SK-N-SH treated with all-trans-retinoic acid at 6 μM for 48 hours (cell line): ENCODE results near the gene USB1.
"Not testable (repeated sequence)": the region's sequence is repeated elsewhere in the genome, so short reads cannot be mapped to it uniquely, and the experiment has no call there.

Experiments used
- ATAC-seq: fragments of 200-7000 bp; cut with Tn5 transposase; 3 replicates; pipeline ENCODE4 v1.9.1; 2020; ENCODE audit warnings: mild to moderate bottlenecking, moderate library complexity
- ARNTL ChIP-seq: fragments of 450-650 bp; formaldehyde crosslinking; IDR thresholded peaks from 2 replicates; pipeline ENCODE4 v1.5.0; 2020; ENCODE audit warnings: low read depth, mild to moderate bottlenecking, moderate library complexity, borderline replicate concordance
- BACH2 ChIP-seq: fragments of 250-450 bp; sonication (Bioruptor Pico); IDR thresholded peaks from 2 replicates; pipeline ENCODE4 v1.9.0; 2021; ENCODE audit warnings: mild to moderate bottlenecking, borderline replicate concordance
- ESRRG ChIP-seq: fragments of 250-450 bp; sonication (Bioruptor Pico); IDR thresholded peaks from 2 replicates; pipeline ENCODE4 v1.6.1; 2021; ENCODE audit warnings: mild to moderate bottlenecking
- GLIS3 ChIP-seq: fragments of 250-450 bp; sonication (Bioruptor Pico); IDR thresholded peaks from 2 replicates; pipeline ENCODE4 v1.5.0; 2020; ENCODE audit warnings: mild to moderate bottlenecking, moderate library complexity
- ISL1 ChIP-seq: fragments of 250-450 bp; sonication (Bioruptor Pico); IDR thresholded peaks from 2 replicates; pipeline ENCODE4 v2.1.2; 2022; ENCODE audit warnings: mild to moderate bottlenecking, moderate library complexity
- OSR1 ChIP-seq: fragments of 250-450 bp; sonication (Bioruptor Pico); IDR thresholded peaks from 2 replicates; pipeline ENCODE4 v1.8.0; 2022; ENCODE audit warnings: moderate library complexity, mild to moderate bottlenecking, inconsistent platforms
- PPARA ChIP-seq: fragments of 250-450 bp; sonication (Bioruptor Pico); IDR thresholded peaks from 2 replicates; pipeline ENCODE4 v1.5.0; 2020; ENCODE audit warnings: mild to moderate bottlenecking, borderline replicate concordance
- RARB ChIP-seq: fragments of 250-450 bp; sonication (Bioruptor Pico); IDR thresholded peaks from 2 replicates; pipeline ENCODE4 v1.8.0; 2021; ENCODE audit warnings: mild to moderate bottlenecking, moderate library complexity
- TOX ChIP-seq: fragments of 250-450 bp; sonication (Bioruptor Pico); IDR thresholded peaks from 2 replicates; pipeline ENCODE4 v1.8.0; 2021; ENCODE audit warnings: mild to moderate bottlenecking, moderate library complexity, borderline replicate concordance
- TSHZ2 ChIP-seq: fragments of 250-450 bp; sonication (Bioruptor Pico); IDR thresholded peaks from 2 replicates; pipeline ENCODE4 v1.5.0; 2020; ENCODE audit warnings: mild to moderate bottlenecking, moderate library complexity
- ZC3H10 ChIP-seq: fragments of 250-450 bp; sonication (Bioruptor Pico); IDR thresholded peaks from 2 replicates; pipeline ENCODE4 v1.5.1; 2021; ENCODE audit warnings: mild to moderate bottlenecking, moderate library complexity
- ZFP3 ChIP-seq: fragments of 250-450 bp; sonication (Bioruptor Pico); IDR thresholded peaks from 2 replicates; pipeline ENCODE4 v1.5.0; 2020; ENCODE audit warnings: mild to moderate bottlenecking, moderate library complexity
- ZFP30 ChIP-seq: fragments of 450-650 bp; formaldehyde crosslinking; IDR thresholded peaks from 2 replicates; pipeline ENCODE4 v1.5.0; 2022; ENCODE audit warnings: mild to moderate bottlenecking, moderate library complexity
- ZNF565 ChIP-seq: fragments of 450-650 bp; formaldehyde crosslinking; conservative IDR thresholded peaks from 2 replicates; pipeline ENCODE4 v1.5.0; 2020; ENCODE audit warnings: low read depth, mild to moderate bottlenecking, moderate library complexity
- ZNF8 ChIP-seq: fragments of 450-650 bp; formaldehyde crosslinking; IDR thresholded peaks from 2 replicates; pipeline ENCODE4 v1.5.0; 2020; ENCODE audit warnings: mild to moderate bottlenecking, moderate library complexity
- TF ChIP-seq, protein P1 (sequence below): fragments of 250-450 bp; sonication (Bioruptor Pico); IDR thresholded peaks from 2 replicates; pipeline ENCODE4 v1.8.0; 2020; ENCODE audit warnings: mild to moderate bottlenecking, moderate library complexity, borderline replicate concordance
- TF ChIP-seq, protein P2 (sequence below): fragments of 250-450 bp; sonication (Bioruptor Pico); IDR thresholded peaks from 2 replicates; pipeline ENCODE4 v1.5.1; 2021; ENCODE audit warnings: mild to moderate bottlenecking, moderate library complexity
- TF ChIP-seq, protein P3 (sequence below): fragments of 250-450 bp; sonication (Bioruptor Pico); IDR thresholded peaks from 2 replicates; pipeline ENCODE4 v1.8.0; 2021; ENCODE audit warnings: low read depth, mild to moderate bottlenecking, moderate library complexity, borderline replicate concordance

Gene USB1

GRCh38 chr16:58001781-58002415 is 691 bp downstream of the USB1 start:
- TF ChIP-seq OSR1 = no peak
- no peak for TF ChIP-seq ESRRG (CRISPR knock-in tag)
- no peak for TF ChIP-seq TSHZ2 (CRISPR knock-in tag)
- TF ChIP-seq TOX = no peak
- TF ChIP-seq, protein P1, sequence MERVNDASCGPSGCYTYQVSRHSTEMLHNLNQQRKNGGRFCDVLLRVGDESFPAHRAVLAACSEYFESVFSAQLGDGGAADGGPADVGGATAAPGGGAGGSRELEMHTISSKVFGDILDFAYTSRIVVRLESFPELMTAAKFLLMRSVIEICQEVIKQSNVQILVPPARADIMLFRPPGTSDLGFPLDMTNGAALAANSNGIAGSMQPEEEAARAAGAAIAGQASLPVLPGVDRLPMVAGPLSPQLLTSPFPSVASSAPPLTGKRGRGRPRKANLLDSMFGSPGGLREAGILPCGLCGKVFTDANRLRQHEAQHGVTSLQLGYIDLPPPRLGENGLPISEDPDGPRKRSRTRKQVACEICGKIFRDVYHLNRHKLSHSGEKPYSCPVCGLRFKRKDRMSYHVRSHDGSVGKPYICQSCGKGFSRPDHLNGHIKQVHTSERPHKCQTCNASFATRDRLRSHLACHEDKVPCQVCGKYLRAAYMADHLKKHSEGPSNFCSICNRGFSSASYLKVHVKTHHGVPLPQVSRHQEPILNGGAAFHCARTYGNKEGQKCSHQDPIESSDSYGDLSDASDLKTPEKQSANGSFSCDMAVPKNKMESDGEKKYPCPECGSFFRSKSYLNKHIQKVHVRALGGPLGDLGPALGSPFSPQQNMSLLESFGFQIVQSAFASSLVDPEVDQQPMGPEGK (CRISPR knock-in tag) = no peak
- no peak for ATAC-seq

- TF ChIP-seq GLIS3 (CRISPR knock-in tag) = no peak
- no peak for TF ChIP-seq TOX
- no peak for TF ChIP-seq RARB (CRISPR knock-in tag)
- no peak for TF ChIP-seq OSR1
- TF ChIP-seq ZC3H10 (CRISPR knock-in tag) = no peak
- TF ChIP-seq, protein P2, sequence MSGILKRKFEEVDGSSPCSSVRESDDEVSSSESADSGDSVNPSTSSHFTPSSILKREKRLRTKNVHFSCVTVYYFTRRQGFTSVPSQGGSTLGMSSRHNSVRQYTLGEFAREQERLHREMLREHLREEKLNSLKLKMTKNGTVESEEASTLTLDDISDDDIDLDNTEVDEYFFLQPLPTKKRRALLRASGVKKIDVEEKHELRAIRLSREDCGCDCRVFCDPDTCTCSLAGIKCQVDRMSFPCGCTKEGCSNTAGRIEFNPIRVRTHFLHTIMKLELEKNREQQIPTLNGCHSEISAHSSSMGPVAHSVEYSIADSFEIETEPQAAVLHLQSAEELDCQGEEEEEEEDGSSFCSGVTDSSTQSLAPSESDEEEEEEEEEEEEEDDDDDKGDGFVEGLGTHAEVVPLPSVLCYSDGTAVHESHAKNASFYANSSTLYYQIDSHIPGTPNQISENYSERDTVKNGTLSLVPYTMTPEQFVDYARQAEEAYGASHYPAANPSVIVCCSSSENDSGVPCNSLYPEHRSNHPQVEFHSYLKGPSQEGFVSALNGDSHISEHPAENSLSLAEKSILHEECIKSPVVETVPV (CRISPR knock-in tag) = no peak
- TF ChIP-seq ARNTL (CRISPR knock-in tag) = no peak
- TF ChIP-seq, protein P3, sequence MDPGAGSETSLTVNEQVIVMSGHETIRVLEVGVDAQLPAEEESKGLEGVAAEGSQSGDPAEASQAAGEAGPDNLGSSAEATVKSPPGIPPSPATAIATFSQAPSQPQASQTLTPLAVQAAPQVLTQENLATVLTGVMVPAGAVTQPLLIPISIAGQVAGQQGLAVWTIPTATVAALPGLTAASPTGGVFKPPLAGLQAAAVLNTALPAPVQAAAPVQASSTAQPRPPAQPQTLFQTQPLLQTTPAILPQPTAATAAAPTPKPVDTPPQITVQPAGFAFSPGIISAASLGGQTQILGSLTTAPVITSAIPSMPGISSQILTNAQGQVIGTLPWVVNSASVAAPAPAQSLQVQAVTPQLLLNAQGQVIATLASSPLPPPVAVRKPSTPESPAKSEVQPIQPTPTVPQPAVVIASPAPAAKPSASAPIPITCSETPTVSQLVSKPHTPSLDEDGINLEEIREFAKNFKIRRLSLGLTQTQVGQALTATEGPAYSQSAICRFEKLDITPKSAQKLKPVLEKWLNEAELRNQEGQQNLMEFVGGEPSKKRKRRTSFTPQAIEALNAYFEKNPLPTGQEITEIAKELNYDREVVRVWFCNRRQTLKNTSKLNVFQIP (CRISPR knock-in tag) = no peak
- TF ChIP-seq, protein P1 (CRISPR knock-in tag) = no peak
- TF ChIP-seq ZNF565 (CRISPR knock-in tag) = no peak
- TF ChIP-seq ISL1 (CRISPR knock-in tag) = no peak
- TF ChIP-seq ZFP3 (CRISPR knock-in tag) = no peak
- no peak for TF ChIP-seq ZFP30
- no peak for TF ChIP-seq BACH2 (CRISPR knock-in tag)
- TF ChIP-seq ZNF8 (CRISPR knock-in tag) = no peak
- no peak for TF ChIP-seq ESRRG (CRISPR knock-in tag)
- TF ChIP-seq PPARA (CRISPR knock-in tag) = no peak
- TF ChIP-seq, all 23 proteins: peak for 0
- no peak for ATAC-seq
Measured at GRCh38 chr16:58002416-58002800, 1.2 kb downstream of the USB1 start.

GRCh38 chr16:58002936-58003335 is 1.7 kb downstream of the USB1 start:
- no peak for ATAC-seq

DNA sequence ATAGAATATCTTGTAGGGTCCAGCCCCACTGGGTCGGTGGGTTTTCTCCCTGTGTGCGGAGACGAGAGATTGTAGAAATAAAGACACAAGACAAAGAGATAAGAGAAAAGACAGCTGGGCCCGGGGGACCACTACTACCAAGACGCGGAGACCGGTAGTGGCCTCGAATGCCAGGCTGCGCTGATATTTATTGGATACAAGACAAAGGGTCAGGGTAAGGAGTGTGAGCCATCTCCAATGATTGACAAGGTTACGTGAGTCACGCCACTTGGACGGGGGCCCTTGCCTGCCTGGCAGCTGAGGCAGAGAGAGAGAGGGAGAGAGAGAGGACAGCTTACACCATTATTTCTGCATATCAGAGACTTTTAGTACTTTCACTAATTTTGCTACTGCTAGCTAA is 3.5 kb downstream of the USB1 start:
- ATAC-seq = not testable (repeated sequence)

More at GRCh38 chr16:58002936-58003335, 1.7 kb downstream of the USB1 start:
- TF ChIP-seq ZNF565 (CRISPR knock-in tag) (no peak), PPARA (CRISPR knock-in tag) (no peak)
